Skeletal muscle tissue (tissue), 4 donors: ENCODE measurements around the gene ALDH1L1. TPM values are rescaled to one million over a fixed set of nuclear protein-coding genes. Genes with fewer than 3 reads are reported as not detected.

ENCODE experiments used
- H3K27ac ChIP-seq: one replicate; pipeline ENCODE4 v1.7.0; 2013; ENCODE audit warnings: mild to moderate bottlenecking, low read depth, low read length, inconsistent platforms
- H3K27me3 ChIP-seq, 3 donors: one replicate each; pipeline ENCODE4 v1.7.0; 2013; ENCODE audit warnings: low read length in 3 of 3; ENCODE audit not compliant: control insufficient read depth in 3 of 3, insufficient read depth in 3 of 3
- H3K36me3 ChIP-seq, 3 donors: one replicate each; pipeline ENCODE4 v1.7.0; 2013; ENCODE audit warnings: low read length in 3 of 3; ENCODE audit not compliant: control insufficient read depth in 3 of 3, insufficient read depth in 3 of 3
- H3K4me1 ChIP-seq, 3 donors: one replicate each; pipeline ENCODE4 v1.7.0; 2013; ENCODE audit warnings: low read length in 3 of 3, mild to moderate bottlenecking in 3 of 3; ENCODE audit not compliant: control insufficient read depth in 3 of 3, insufficient read depth in 3 of 3
- H3K4me3 ChIP-seq, 3 donors: one replicate each; pipeline ENCODE4 v1.7.0; 2013; ENCODE audit warnings: low read length in 3 of 3
- H3K9ac ChIP-seq, 3 donors: one replicate each; pipeline ENCODE4 v1.7.0; 2013; ENCODE audit warnings: low read length in 3 of 3, mild to moderate bottlenecking in 3 of 3, moderate library complexity in 2 of 3, low read depth in 1 of 3
- H3K9me3 ChIP-seq, 3 donors: one replicate each; pipeline ENCODE4 v1.7.0; 2013; ENCODE audit warnings: low read length in 3 of 3; ENCODE audit not compliant: control insufficient read depth in 3 of 3
- total RNA-seq: library from RNA; depleted of rRNA; stranded (reverse); fragments of >200 nt; gene quantifications from one replicate; pipeline ENCODE4 v1.2.3, GENCODE V29; 2014
- donor health status: Osteomylitis.

The ALDH1L1 gene
- total RNA-seq, 1 donor from 2014 or later, result 2.6 TPM

DNA sequence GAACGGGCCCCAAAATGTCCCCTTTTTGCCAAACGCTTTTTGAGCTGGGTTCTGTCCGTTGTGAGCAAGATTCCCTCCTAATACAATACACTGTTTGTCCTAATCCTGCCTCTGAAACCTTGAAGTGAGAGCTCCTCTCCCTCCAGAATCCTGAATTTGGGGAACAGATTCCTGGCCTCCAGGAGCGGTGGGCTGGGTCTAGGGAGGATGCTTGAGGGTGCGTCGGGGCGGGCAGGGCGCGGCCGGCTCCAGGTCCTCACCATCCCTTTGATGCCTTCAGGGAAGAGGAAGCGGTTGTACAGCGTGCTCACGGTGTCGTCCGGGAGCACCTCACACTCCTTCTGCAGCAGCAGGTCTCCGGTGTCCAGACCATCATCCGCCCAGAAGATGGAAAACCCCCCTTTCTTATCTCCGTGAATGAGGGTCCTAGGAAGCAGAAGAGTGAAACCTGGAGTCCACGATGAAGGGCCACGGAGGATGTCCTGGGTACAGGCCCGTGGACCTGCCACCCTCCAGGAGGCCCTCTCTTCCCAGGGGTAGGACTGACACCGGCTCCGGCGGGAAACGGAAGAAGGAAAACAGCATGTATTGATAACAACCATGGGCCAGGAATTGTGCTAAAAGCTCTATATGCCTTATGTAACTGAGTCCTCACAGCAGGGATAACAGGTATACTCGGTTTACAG, 23.2 kb downstream of the ALDH1L1 start:
- Histone ChIP-seq H3K27me3 (no peaks in the 10 kb centered on the region), H3K4me3 (no peak overlapping the region), H3K4me1 (peaks cover 0 to 20% (median 18%) of the 10 kb centered on the region in 3 donors), H3K27ac (no peak overlapping the region), H3K36me3 (peaks cover 20 to 41% (median 29%) of the 10 kb centered on the region in 3 donors), H3K9me3 (no peaks in the 10 kb centered on the region), H3K9ac (no peak overlapping the region)

DNA sequence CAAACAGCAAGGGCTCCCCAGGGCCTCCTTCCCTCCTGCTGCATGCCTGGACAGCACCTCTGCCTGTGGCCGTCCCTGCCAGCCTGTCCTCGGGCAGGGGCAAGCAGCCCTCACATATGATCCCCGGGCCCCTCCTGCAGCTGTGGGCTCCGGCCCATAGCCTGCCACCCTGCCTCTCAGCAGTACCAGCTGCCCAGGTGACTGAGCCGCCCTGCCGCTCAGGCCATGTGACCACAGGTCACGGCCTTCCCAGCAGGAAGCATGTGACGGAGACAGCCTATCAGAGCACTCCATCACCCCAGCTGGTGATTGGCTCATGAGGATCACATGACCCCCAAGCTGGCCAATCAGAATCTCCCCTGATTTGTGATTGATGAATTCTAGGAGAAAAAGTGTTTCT, 23.9 kb downstream of the ALDH1L1 start:
- no peaks in the 10 kb centered on the region for H3K27me3 ChIP-seq
- H3K9ac ChIP-seq, result no peak overlapping the region
- peaks cover 24 to 48% (median 32%) of the 10 kb centered on the region in 3 donors for H3K36me3 ChIP-seq
- no peaks in the 10 kb centered on the region for H3K9me3 ChIP-seq
- H3K27ac ChIP-seq, result no peak overlapping the region
- peaks cover 0 to 20% (median 18%) of the 10 kb centered on the region in 3 donors for H3K4me1 ChIP-seq
- no peak overlapping the region for H3K4me3 ChIP-seq

DNA sequence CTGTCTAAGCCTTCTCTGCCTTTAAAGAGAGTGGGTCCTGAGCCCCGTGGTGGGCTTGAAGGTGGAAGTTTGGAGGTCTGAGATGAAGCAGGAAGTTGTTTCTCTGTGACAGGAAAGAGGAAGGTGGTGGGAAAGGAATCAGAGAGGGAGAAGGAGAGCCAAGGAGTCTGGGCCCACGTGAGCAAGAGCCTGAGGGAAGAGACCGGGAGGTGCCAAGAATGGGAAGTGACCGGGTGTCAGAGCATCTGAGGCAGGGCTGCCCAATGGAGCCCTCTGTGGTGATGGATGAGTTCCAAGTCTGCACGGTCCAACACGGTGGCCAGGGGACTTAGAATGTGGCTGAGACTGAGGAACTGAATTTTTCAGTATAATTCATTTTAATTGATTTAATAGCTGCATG, 24.6 kb downstream of the ALDH1L1 start:
- Histone ChIP-seq H3K36me3 (peaks cover 24 to 48% (median 31%) of the 10 kb centered on the region in 3 donors), H3K4me1 (peaks cover 0 to 20% (median 18%) of the 10 kb centered on the region in 3 donors)

DNA sequence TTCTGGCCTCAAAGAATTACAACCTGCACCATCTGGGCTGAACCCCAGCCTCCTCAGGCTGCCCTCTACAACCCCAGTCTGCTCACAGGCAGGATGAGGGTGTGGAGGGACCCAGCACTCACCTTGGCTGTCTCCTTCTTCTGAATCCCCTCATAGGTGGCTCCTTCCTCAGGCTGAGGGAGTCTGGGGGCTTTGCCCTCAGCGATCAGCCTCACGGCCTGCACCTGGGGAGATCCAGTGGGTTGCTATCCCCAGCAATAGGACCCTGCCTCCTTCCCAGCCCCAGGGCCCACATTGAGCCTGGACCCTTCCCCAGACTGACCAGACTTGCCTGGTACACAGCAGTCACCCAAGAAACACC, 25.1 kb downstream of the ALDH1L1 start:
- H3K27me3 ChIP-seq, result no peaks in the 10 kb centered on the region
- H3K4me1 ChIP-seq, result peaks cover 0 to 20% (median 18%) of the 10 kb centered on the region in 3 donors
- no peak overlapping the region for H3K9ac ChIP-seq
- H3K9me3 ChIP-seq, result no peaks in the 10 kb centered on the region
- no peak overlapping the region for H3K4me3 ChIP-seq
- H3K27ac ChIP-seq, result no peak overlapping the region
- peaks cover 22 to 48% (median 28%) of the 10 kb centered on the region in 3 donors for H3K36me3 ChIP-seq

More for the DNA sequence above, 24.6 kb downstream of the ALDH1L1 start:
- H3K27ac ChIP-seq, result no peak overlapping the region
- no peaks in the 10 kb centered on the region for H3K27me3 ChIP-seq
- H3K9ac ChIP-seq, result no peak overlapping the region
- no peaks in the 10 kb centered on the region for H3K9me3 ChIP-seq
- H3K4me3 ChIP-seq, result no peak overlapping the region

DNA sequence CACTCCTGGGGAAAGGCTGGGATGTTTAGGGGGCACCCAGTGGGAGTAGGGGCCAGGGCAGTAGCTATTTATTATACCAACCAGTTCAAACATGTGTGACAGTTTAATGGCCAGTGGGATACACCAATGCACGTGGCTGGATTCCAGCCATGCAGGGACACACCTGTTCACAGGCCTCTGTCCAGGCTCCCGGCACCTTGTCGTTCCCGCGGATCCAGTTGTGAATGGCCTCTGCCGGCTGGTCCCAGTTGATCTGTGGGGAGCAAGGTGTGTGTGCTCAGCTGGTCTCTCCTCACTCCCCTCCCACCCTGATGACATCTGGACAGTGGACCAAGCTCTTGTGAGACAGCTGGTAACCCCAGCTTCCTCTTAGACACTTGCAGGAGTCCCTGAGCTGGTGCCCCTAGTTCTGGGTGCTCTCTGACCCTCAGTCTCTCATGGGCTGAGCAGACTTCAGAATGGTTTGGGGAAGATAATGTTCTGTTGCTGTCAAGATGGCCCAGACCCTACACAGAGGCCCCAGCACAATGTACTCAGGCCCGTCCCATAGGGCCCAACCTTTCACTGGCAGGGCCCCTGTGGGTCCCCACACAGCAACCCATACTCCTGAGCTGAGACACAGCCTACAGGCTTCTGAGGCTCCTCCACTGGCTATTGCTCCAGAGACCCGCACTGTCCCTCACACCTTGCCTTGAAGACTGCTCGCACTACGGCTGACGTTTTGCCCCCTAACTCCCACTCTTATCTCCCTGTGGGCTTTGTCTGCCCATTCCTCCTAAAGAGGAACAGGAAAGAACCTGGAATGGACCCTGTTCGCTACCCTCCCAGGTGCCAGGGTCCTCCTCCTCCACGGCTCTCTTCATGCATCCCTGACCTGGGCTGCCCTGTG, 25.8 kb downstream of the ALDH1L1 start:
- no peaks in the 10 kb centered on the region for H3K9me3 ChIP-seq
- H3K36me3 ChIP-seq, result peaks cover 26 to 47% (median 31%) of the 10 kb centered on the region in 3 donors
- no peak overlapping the region for H3K4me3 ChIP-seq
- no peak overlapping the region for H3K27ac ChIP-seq
- peaks cover 0 to 16% (median 16%) of the 10 kb centered on the region in 3 donors for H3K4me1 ChIP-seq
- no peaks in the 10 kb centered on the region for H3K27me3 ChIP-seq
- H3K9ac ChIP-seq, result peak overlapping the region in 1 of 3 donors; percentile 16

DNA sequence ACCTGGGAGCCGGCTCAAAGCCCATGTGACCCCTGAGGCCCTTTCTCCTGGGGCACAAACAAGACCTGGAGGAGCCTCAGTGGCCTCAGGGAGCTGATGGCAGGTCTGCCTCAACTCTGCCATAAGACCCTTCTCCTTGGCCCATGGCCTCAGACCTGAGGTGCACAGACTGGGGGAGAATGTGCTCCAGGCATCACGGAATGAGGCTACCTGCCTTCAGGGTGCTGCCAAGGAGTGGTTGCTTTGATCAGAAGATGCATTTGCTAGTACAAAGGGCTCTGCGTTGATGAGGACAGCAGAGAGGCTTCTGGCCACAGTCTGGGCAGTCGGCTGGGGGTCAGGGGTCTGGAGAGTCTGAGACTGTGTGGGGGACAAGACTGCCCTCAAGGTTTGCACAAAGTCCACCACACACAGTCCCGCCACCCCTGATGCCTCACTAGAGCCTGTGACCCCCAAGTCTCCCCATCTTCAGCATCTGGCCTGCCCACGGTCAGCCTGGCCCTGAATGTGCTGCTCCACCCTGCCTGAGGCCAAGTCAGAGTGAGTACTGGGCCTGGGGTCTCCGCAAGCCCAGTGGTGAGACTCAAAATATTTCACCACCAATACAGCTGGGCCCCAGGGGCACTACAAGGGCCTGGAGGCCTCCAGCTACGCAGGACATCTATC, 26.6 kb downstream of the ALDH1L1 start:
- no peak overlapping the region for H3K9ac ChIP-seq
- H3K36me3 ChIP-seq, result peaks cover 29 to 45% (median 38%) of the 10 kb centered on the region in 3 donors
- peaks cover 0 to 9% (median 8%) of the 10 kb centered on the region in 3 donors for H3K4me1 ChIP-seq
- no peaks in the 10 kb centered on the region for H3K27me3 ChIP-seq
- no peak overlapping the region for H3K27ac ChIP-seq
- no peak overlapping the region for H3K4me3 ChIP-seq
- no peaks in the 10 kb centered on the region for H3K9me3 ChIP-seq

DNA sequence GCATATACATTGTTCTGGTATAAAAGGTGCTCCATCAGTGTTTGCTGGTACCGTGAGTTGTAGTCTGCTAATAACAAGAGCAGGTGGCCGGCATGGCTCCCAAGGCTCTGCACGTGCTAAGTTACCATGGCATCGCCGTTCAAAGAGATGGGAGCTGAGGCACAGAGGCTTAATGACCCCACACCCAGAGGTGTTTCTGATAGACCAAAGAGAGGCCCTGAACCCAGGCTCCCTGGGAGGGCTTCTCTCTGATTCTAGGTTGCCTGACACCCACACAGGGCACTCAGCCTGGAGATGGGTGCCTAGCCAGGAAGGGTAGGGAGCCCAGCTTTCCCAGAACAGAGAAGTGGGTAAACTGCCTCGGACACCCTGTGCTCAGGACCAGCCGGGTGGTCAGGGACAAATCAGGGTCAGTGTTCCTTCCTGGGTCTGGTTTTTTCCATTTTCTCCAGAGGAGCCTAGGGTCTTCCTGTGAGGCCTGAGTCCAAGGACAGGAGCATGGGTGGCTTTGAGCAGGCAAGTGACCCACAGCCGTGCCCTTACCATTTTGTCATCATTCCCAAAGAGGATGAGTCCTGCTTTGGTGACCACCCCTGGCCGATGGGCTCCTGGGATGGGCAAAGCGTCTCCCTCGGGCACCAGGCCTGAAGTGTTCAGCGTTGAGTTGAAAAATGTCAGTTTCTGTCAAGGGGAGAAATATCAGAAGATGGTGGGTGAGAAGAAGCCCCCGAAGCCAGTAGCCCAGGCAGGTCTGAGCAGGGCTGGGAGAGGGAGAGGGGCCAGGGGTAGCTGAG, 27.3 kb downstream of the ALDH1L1 start:
- peaks cover 29 to 44% (median 44%) of the 10 kb centered on the region in 3 donors for H3K36me3 ChIP-seq

DNA sequence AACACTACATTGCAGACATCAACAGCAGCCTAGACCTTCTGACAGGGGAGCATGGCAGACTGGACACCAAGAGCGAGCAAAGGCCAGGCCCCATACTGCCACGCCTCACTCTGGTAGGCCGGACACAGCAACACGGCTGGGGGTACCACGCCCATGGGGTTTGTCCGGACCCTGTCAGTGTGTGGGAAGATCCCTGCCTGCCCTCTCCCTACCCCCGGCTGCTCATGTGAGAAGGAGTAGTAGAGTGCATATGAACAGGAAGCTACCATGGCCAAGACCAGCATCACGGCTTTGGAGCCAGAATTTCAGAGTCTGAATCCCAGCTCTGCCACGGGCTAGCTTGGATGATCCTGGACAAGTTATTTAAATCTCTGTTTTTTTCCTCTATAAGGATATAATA, 27.9 kb downstream of the ALDH1L1 start:
- Histone ChIP-seq H3K27me3 (no peaks in the 10 kb centered on the region), H3K4me1 (no peaks in the 10 kb centered on the region), H3K9ac (no peak overlapping the region), H3K36me3 (peaks cover 25 to 45% (median 44%) of the 10 kb centered on the region in 3 donors), H3K9me3 (no peaks in the 10 kb centered on the region), H3K27ac (no peak overlapping the region), H3K4me3 (no peak overlapping the region)

More for the DNA sequence above, 27.3 kb downstream of the ALDH1L1 start:
- peaks cover 0 to 3% (median under 1%) of the 10 kb centered on the region in 3 donors for H3K4me1 ChIP-seq
- H3K27ac ChIP-seq, result no peak overlapping the region
- H3K9me3 ChIP-seq, result no peaks in the 10 kb centered on the region
- no peak overlapping the region for H3K9ac ChIP-seq
- no peaks in the 10 kb centered on the region for H3K27me3 ChIP-seq
- H3K4me3 ChIP-seq, result no peak overlapping the region

DNA sequence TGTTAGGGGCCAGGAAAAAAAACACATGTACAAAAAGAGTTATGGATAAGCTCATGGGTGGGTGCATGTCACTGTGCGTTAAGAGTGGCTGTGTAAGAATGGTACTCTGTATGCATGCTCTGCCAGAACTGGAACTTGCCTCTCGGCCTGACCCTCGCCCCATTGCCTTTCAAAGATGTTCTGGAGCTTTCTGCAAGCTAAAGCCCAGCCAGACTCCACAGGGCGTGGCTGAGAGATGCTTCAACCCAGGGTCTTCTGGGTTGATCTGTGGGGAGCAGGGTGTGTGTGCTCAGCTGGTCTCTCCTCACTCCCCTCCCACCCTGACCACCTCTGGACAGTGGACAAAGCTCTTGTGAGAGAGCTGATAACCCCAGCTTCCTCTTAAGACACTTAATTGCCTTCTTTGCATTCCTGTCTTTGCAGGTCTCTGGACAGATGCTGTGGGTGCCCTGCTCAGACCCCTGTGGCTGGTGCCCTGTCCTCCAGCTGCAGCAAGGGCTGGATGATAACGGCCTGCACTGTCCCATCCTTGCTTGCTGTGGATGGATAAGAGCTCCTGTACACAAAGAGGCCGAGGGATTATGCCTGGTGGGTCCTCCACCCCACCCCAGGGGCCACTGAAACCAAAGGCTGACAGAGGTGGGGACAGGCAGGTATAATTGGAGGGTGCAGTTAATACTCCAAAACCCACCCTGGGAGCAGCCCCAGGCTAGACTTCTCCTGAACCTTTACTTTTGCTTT, 28.7 kb downstream of the ALDH1L1 start:
- Histone ChIP-seq H3K27me3 (no peaks in the 10 kb centered on the region), H3K27ac (no peak overlapping the region), H3K9me3 (no peaks in the 10 kb centered on the region), H3K9ac (no peak overlapping the region), H3K36me3 (peaks cover 25 to 40% (median 39%) of the 10 kb centered on the region in 3 donors), H3K4me3 (no peak overlapping the region), H3K4me1 (no peaks in the 10 kb centered on the region)
